8988T (cell line): ENCODE measurements around the gene KRTAP4-16.
"Not testable (repeated sequence)": the region's sequence is repeated elsewhere in the genome, so short reads cannot be mapped to it uniquely, and the experiment has no call there.

Experiments used
- DNase-seq: peaks from one replicate; pipeline ENCODE4 v3.0.0; 2011

Gene KRTAP4-16

DNA sequence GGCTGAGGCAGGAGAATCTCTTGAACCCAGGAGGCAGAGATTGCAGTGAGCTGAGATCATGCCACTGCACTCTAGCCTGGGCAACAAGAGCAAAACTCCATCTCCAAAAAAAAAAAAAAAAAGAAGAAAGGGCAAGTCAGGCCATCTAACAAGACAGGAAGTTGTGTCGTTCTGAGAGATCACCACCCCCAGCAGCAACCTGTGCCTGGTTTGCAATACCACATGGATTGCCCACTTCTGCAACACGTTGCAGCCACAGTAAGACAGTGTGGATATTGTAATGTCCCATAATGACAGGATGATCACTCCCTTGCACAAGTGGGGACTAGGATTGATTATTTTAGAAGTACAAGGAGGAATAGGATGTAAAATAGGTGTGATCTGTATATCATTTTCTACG, 33.0 kb downstream of the KRTAP4-16 start:
- no peak for DNase-seq

DNA sequence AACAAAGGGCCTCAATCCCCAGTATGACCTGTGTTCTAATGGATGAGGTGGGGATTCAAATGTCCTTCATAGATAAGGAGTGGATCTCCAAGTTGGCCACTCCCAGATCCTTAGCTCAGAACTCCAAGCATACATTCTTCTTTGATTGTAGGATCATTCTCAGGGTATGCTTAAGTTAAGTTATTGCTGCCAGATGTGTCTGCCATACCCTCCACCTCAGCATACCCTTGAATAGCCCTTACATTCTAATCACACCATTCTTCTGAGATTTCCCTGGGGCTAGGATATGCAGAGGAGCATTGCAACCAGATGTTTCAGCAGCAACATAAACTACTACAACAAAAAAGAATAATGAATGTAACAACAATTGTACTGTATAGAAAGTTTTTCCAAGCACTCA, 34.7 kb downstream of the KRTAP4-16 start:
- DNase-seq = no peak

DNA sequence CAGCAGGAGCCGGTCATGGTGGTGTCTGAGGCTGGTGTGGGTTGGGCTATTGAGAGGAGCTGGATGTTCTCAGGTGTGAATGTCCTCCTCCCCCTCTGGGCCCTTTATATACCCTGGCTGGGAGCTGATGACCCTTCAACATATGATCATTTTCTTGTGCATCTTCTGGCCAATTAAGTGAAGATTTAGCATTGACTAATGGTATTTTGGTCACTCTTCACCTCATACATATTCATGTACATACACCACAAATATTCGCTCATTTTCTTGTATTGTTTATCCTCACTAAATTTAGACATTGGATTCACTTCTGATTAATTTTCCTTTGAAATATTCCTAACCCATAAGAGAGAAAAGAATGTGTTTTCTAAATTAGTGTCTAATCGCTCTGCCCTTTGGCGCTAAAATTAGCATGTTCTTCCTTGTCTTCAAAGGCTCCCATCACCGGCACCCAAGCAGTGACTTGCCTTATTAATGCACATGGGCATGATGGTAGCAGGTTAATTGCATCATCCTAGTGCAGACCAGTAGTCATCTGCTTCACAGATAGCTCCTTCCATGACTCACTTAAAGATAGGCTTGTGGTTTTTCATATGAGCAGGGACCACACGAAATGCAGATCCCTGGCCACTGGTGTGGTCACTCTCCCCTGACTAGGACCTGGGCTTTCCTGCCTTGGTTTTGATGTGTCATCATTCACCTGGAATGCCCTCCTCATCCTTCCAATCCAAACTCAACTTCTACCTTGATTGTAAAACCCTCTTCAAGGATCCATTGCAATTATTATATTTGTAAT, 36.0 kb downstream of the KRTAP4-16 start, which contains the start of gene KRTAP2-4:
KRTAP2-4 (minus strand) TSS at position 51 of the 796 bp plus-strand sequence; CDS start at position 17, 34 bp downstream.
- no peak for DNase-seq

DNA sequence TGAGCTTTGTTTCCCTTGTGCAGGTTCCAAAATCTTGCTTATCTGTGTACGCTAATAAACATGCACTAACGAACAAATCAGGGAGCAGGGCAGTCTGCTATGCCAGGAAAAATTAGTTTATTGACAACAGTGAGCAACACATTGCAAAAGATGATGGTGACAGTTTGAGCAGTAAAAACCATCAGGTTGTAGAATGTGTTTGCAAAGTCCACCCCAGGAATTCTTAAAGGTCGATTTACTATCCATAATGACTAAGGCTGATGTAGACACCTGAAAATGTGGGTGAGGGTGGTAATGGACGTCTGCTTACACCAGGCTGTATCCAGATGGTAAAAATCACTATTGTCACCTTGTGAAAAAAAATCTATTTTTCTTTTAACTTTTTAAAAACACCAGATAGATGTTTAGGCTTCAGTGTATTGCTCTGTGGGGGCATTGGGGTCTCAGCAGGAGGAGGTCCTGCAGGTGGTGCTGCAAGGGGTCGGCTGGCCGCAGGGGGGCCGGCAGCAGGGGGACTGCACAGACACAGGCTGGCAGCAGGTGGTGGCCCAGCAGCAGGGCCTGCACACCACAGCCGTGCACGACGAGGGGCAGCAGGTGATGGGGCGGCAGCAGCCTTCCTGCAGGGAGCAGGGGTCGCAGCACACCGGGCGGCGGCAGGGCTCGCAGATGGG, 36.9 kb downstream of the KRTAP4-16 start:
- DNase-seq = not testable (repeated sequence)

DNA sequence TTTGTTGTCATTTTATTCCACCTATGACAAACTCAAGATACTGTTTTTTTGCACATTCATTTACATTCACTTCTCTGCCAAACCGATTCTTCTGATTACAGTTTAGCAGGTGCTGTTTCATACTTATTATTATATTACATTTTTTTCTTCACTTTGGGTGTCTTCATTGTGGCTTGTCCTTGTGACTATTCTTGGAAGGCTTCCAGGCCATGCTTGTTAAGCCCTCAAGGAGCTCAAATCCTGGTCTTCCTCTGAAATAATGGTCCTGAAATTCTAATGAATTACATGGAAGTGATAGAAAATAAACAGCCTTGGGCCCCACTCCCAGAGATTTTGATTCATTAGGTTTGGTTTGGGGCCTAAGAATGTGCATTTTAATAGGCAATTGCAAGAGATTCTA, 37.7 kb downstream of the KRTAP4-16 start:
- DNase-seq = no peak

DNA sequence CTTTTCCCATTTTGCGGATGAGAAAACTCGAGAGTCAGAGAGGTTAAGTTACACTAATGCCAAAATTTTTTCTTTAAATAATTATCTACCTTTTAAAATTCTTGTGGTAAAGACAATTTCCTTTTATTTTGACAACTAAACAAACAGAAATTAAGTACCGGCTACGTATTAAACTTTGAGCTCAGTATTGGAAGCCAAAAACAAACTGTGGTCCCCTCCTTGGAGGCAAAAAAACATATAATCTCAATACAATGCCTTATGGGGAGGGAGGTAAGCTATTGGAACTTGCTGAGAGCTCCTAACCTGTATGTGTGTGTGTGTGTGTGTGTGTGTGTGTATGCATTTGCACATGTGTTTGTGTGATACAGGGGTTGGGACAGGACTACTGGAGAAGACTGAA, 38.6 kb downstream of the KRTAP4-16 start:
- no peak for DNase-seq

DNA sequence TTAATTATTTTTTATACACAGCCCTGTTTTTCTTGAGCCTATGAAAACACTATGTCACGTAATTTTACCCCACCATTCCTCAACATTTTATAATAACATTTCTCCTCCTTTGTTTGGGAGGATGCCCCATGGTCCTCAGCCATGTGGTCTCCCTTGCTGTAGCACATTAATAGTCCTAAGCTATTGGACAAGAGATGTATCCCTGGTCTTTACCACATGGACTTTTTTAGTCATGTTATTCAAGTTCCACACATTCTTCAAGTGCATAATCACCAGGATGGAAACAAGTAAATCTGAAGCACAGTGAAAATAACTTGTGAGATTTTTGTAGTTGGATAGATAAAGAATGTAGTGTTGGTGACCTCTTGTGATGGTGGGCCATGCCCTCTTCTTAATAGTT, 40.0 kb downstream of the KRTAP4-16 start:
- no peak for DNase-seq

DNA sequence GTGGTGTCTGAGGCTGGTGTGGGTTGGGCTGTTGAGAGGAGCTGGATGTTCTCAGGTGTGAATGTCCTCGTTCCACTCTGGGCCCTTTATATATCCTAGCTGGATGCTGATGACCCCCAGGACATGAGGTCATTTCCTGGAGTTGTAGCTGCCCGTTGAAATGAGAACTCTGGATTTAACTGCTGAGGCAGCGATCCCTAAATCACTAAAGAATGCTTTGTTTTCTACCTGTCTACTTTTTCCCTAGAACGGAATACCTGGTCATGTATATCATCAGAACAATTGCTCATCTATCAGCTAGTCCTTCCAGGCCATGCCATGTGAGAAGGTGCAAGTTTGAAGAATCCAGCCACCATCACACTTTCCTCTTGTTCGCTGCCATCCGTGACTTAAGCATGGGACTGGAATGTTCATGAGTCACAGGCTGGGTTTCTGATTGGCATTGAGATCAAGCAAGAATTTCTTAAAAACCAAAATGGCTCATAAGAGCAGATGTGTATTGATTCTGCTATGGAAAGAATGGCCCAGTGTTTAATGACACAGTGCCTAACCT, 41.9 kb downstream of the KRTAP4-16 start, which contains the start of gene KRTAP2-3:
KRTAP2-3 (minus strand) TSS at position 63 of the 553 bp plus-strand sequence. CDS start 64 bp downstream, outside the sequence.
- DNase-seq = no peak

DNA sequence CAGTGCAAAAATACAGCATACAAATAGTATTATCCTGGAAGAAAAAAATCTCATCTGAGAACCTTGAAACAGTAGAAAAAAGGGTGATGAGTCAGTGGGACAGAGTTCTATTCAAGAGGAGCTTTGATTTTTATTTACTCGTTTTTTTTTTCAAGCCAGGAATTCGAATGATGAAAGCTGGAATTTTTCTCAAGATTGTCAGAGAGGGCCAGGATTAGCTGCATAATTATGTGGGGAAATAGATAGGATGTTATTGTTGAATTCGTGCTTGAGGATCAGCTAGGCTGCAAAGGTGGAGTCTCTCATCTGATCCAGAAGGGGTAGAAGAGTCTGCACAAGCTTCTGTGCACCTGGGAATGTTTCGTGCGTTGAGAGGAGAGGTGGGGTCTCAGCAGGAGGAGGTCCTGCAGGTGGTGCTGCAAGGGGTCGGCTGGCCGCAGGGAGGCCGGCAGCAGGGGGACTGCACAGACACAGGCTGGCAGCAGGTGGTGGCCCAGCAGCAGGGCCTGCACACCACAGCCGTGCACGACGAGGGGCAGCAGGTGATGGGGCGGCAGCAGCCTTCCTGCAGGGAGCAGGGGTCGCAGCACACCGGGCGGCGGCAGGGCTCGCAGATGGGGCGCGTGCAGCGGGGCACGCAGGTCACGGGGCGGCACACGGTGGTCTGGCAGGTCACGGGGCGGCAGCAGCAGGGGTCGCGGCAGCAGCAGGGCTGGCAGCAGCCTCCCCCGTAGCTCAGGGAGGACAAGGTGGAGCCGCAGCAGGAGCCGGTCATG, 42.5 kb downstream of the KRTAP4-16 start:
- not testable (repeated sequence) for DNase-seq

DNA sequence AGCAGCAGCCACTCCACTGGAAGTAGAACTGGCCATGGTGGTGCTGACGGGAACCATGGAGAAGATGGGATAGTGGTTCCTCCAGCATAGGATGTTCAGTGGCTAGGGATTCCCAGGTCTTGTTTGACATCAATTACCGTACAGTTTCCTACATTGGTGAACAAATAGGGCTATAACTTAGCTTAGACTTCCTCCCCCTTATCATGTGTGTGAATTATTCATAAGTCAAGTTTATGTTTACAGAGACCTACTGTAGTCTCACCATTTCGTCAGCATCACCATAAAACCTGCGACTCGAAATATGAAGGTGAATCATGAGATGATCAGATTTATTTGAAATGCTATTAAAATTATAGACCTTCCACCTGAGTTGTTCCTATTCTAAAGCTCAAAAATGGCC, 43.3 kb downstream of the KRTAP4-16 start:
- DNase-seq = no peak

DNA sequence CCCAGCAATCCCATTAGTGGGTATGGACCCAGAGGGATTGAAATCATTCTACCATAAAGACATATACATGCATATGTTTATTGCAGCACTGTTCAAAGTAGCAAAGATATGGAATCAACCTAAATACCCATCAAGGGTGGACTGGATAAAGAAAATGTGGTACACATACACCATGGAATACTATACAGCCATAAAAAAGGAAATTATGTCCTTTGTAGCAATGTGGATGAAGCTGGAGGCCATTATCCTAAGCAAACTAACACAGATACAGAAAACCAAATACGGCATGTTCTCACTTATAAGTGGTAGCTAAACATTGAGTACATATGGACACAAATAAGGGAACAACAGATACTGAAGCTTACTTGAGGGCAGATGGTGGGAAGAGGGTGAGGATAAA, 44.5 kb downstream of the KRTAP4-16 start:
- no peak for DNase-seq

DNA sequence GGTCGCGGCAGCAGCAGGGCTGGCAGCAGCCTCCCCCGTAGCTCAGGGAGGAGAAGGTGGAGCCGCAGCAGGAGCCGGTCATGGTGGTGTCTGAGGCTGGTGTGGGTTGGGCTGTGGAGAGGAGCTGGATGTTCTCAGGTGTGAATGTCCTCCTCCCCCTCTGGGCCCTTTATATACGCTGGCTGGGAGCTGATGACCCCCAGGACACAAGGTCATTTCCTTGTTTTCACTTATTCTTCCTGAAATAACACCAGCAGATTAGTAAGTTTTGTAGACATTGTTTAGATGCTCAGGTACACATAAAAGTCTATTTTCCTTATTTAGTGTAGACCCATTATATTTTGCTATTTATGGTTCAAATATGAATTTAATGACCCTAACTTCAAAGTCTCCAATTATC, 46.9 kb downstream of the KRTAP4-16 start, which contains the start of gene KRTAP2-2:
KRTAP2-2 (minus strand) TSS at position 101 of the 400 bp plus-strand sequence; CDS start at position 82, 19 bp downstream.
- not testable (repeated sequence) for DNase-seq

DNA sequence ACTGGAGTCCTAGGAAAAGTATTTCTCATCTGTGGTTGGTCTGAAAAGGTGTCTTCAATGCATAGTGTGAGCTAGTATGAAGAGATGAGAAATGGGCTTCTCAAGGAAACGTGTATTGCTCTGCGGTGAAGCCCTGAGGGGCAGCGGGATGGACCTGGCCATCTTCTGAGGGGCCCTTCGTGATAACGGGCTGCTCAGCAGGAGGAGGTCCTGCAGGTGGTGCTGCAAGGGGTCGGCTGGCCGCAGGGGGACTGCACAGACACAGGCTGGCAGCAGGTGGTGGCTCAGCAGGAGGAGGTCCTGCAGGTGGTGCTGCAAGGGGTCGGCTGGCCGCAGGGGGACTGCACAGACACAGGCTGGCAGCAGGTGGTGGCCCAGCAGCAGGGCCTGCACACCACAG, 47.5 kb downstream of the KRTAP4-16 start:
- not testable (repeated sequence) for DNase-seq

DNA sequence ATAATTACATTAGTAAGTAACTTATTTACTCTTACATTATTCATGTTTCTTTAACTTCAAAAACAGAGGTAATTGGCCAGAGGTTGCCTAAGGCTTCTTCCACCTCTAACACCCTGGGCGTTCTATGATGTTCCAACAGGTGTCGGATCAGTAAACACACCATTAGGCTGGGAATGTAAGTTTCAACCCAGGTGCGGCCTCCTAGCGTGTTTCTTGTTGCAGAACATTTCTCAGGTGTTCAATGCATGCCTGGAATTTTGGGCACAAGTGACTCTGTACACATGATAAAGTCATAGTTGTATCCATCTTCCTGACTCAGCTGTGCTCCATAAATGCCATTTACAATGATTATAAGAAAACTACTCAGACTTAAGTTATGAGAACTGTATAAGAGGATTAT, 48.0 kb downstream of the KRTAP4-16 start:
- DNase-seq = no peak

DNA sequence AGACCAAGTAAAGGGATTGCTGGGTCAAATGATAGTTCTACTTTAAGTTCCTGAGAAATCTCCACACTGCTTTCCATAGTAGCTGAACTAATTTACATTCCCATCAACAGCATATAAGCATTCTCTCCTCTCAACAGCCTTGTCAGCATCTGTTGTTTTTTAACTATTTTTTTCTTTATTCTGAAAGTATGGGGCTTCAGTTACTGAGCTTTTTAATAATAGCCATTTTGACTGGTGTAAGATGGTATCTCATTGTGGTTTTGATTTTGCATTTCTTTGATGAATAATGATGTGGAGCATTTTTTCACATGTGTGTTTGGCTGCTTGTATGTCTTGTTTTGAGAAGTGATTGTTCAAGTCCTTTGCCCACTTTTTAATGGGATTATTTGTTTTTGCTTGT, 49.4 kb downstream of the KRTAP4-16 start:
- no peak for DNase-seq
